GM19438 (cell line): ENCODE measurements around the gene C19orf47.

Experiments
- ATAC-seq: cut with Tn5 transposase; IDR thresholded peaks from one replicate; pipeline ENCODE4 v1.9.1; 2021; ENCODE audit warnings: low read depth; ENCODE audit not compliant: unreplicated experiment

Gene C19orf47

DNA sequence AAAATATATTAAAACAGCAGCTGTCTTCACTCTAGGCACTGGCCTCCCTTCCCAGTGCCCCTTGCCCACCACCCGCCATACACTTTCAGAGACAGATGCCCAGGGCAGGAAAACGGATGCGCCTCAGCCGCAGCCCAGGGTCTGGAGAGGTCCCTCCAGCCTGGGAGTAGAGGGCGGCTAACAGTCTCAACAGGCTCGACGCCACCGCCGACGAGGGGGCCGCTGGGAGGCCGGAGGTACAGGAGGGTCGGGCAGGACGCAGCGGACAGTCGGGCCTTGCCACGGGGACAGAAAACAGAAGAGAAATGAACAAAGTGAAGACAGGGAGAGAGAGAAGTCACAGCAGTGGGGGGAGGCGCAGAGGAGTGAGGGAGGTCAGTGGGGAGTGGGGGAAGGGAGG lies 27.1 kb downstream of the C19orf47 start:
- no peak for ATAC-seq

DNA sequence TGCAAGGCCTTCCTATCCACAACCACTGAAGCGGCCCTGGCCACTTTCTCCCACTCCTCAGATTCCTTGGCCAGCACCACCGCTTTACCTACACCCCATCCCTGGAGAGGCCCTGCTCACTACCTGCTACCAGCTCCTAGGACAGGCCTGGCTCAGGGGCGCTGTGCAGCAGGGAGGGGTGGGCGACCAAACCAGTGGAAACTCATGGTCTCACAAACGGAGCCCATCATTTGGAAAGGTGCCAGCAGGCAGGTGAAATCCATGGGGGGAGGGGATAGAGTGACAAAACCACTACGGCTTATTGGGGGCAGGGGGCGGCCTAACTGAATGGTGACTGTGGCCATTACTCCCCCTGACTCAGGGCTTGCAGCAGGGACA lies 27.6 kb downstream of the C19orf47 start:
- no peak for ATAC-seq

DNA sequence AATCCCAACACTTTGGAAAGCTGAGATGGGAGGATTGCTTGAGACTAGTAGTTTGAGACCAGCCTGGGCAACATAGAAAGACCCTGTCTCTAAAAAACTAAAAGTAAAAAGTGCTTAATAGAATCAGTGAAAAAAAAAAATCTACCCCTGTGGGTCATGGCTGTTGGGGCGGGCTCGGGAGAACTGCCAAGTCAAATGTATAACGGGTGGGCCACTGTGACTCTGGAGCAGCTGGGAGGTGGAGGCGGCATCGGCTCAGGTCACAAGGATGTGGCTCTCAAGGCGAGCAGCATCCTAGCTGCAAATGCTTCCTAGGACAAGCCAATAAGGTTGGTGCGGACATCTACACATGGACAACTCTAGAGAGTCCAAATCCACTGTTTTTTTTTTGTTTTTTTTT lies 30.9 kb downstream of the C19orf47 start:
- no peak for ATAC-seq

DNA sequence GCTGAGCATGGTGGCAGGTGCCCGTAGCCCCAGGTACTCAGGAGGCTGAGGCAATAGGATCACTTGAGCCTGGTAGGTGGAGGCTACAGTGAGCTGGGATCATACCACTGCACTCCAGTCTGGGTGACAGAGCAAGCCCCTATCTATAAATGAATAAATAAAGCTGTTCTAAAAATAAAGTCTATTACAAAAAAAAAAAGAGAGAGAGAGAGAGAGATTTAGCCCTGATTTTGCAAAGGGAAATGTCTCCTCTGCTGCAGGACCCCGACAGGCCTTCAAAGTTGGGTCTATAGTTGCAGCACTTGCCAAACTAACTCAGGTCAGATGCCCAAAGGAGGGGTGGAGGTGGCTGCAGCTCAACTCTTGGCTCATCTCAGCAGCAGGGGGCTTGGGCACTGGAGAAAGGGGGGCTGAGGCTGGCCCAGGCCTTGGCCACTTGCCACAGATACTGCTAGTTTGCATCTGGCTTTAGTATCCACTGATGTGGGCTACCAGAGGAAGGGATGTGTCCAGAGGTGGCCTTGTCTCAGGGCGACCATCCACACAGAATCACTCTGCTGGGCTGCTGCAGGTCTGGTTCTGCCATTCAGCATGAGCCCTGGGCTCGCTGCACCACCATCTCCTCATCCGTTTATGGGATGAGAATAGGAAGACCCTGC lies 32.3 kb downstream of the C19orf47 start:
- no peak for ATAC-seq

DNA sequence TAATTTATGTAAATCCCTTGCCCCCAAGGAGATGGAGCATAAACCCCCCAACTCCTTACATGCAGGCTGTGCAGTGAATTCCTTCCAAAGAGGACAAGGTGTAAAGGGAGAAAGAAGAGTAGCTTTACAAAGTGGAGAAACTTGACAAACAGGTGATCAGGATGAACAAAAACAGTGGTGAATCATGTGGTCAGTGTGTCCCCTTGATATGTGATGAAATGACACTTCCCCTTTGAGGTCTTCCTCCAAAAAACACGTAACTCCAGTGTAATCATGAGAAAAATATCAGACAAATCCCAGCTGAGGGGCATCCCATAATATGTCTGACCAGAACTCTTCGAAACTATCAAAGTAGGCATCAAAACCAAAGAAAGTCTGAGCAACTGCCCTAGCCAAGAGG lies 33.5 kb downstream of the C19orf47 start:
- no peak for ATAC-seq

DNA sequence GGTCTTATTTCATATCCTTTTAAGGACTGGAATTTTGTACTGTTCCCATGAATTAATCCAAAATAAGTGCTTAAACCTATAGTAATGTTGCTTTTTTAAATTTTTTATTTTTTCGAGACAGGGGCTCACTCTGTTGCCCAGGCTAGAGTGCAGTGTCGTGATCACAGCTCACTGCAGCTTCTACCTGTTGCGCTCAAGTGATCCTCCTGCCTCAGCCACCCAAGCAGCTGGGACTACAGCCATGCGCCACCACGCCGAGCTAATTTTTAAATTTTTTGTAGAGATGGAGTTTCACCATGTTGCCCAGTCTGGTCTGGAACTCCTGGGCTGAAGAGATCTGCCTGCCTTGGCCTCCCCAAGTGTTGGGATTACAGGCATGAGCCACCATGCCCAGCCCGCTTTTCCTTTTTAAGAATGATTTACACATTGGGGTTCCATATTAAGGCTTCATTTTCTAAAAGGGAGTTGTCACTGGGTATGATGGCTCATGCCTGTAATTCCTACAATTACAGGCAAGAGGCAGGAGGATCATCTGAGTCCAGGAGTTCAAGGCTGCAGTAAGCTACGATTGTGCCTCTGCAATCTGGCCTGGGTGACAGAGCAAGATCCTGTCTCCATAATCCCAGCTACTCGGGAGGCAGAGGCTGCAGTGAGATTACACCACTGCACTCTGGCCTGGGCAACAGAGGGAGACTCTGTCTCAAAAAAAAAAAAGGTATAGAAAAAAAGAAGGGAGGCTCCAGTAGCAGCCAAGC lies 34.8 kb downstream of the C19orf47 start:
- no peak for ATAC-seq

DNA sequence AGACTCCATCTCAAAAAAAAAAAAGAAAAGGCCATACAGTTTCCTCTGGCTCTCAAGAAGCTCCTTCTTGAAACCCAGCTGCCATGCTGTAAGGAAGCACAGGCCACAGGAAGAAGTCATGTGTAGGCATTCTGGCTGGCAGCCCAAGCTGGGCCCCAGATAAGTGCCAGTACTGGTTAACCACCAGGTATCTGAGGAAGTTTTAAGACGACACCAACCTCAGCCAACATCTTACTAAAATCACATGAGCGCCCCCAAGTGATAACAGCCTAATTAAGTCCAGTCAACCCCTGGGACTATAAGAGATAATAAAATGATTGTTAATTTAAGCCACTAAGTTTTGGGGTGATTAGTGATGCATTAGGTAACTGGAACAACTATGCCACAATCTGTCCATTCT lies 35.7 kb downstream of the C19orf47 start:
- no peak for ATAC-seq

DNA sequence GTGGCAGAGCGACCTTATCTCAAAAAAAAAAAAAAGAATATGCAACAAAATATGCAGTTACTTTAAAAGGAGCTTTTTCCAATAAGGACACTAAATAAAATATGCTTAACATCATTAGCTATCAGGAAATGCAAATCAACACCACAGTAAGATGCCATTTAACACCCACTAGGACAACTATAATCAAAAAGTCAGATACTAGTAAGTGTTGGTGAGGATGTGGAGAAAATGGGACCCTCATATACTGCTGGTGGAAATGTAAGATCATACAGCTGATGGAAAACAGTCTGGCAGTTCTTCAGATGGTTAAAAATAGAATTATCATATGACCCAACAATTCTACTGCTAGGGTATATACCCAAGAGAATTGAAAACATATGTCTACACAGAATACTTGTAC lies 38.5 kb downstream of the C19orf47 start:
- no peak for ATAC-seq

DNA sequence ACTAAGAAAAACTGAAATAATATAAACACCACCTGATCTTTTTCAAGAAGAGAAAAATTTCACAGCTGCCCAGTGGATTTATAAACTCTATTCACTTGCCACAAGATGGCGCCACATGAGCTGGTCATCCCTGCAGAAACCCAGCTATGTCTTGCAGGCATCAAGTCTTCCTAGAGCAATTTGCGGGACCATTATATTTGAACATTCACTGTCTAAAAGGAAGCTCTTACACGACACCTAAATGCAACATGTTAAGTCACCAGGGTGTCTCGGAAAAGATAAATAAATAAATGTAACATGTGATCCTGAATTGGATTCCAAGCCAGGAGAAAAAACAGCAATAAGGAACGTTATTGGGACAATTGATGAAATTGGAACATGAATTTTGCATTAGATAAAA lies 42.8 kb downstream of the C19orf47 start:
- no peak for ATAC-seq

DNA sequence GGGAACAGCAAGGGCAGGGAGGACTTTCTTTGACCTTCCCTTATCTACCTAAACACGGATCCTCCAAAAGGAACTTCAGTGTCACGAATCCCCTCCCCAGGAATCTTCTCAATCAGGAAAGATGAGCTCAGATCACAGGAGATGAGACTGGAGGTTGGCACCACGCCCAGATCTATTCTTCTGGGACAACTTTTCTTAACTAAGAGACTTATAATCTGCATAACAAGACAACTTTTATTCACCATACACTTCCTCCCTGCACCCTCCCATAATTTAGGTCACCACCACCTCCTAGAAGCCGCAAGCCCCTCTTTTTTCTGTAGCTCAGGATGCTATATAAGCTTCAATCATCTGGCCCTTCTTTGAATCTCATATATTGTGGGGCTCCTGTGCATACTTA lies 43.9 kb downstream of the C19orf47 start:
- ATAC-seq = no peak

DNA sequence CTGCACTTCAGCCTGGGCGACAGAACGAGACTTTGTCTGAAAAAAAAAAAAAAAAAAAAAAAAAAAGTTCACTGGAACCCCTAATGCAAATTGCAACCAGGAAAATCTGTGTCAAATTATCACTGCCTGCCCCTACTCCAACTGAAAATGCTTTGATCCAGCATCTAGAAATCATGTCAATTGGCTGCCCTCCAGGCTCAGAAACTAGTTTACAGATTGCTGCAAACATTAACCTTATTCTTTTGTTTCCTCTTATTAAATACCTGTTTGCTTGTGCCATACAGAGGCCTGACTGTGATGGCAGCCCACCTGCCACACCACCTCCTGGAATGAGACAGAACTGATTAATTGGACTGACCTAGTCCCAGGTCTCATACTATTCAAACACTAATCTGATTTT lies 44.4 kb downstream of the C19orf47 start:
- ATAC-seq = no peak

DNA sequence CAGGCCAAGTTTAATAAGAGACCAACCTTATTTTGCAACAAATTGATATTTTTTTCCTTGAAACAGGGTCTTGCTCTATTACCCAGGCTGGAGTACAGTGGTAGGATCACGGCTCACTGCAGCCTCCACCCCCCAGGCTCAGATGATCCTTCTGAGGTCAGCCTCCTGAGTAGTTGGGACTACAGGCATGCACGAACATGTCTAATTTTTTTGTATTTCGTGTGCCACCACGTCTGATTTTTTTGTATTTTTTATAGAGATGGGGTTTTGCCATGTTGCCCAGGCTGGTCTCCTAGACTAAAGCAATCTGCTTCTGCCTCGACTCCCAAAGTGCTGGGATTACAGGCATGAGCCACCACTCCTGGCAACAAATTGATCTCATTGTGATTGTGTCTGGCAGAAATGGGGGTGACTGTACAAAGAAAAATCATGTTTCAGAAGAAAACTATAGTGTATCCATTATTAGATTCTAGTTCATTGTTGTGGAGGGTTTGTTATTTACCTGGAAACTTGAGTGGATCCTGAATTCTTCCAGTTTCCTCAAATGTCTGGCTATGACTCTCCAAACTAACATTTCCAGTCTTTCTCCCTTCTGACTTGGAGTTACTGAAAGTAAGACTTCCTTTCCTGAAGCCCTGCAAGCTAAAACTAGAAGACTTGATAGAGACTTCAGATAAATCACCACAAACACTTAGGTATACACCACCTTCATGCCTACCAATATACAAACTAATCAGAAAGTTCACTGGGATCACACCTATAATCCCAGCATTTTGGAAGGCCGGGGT lies 45.8 kb downstream of the C19orf47 start:
- no peak for ATAC-seq

DNA sequence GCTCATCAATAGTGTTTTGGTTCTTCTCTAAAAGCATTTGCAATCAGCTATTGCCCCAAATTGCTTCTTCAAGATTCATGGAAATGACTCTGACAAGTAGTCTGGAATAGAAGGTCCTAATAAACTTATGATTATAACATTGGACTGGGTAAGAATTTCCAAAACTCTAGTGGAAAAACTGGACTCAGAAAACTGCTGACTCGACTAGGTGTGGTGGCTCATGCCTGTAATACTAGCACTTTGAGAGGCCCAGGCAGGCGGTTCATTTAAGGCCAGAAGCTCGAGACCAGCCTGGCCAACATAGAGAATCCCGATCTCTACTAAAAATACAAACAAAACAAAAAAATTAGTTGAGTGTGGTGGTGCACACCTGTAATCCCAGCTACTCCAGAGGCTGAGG lies 47.5 kb downstream of the C19orf47 start:
- no peak for ATAC-seq

DNA sequence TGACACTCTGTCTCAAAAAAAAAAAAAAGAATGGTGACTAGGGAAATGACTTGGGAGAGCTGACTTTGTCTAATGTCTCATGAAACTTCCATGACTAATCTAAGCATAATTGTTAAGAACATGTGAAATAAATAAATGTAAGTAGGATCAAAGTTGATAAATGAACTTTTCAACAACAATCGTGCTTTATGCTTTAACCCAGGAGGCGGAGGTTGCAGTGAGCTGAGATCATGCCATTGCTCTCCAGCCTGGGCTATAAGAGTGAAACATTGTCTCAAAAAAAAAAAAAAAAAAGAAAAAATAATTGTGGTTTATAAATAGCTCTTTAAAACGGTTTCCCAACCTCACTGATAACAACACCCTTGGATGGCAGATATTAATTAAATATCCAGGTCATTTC lies 50.2 kb downstream of the C19orf47 start:
- no peak for ATAC-seq

DNA sequence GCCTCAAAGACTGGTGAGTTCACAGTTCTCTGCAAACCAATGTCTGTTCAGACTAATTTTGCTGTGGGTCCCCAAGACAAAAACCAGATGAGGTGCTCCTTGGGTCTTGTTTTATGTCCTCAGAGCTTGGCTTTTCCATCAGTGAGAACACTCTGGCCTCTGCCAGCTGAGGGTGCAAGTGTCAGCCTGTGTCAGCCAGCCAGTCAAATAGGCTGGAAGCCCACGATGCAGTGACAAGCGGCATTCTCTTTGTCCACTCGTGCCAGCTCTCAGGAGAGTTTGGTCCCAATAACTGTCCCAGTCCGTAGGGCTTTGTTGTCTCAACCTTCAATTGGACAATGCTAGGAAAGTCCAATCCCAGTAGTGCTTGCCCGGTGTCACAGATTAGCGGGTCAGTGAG lies 53.6 kb downstream of the C19orf47 start:
- no peak for ATAC-seq

DNA sequence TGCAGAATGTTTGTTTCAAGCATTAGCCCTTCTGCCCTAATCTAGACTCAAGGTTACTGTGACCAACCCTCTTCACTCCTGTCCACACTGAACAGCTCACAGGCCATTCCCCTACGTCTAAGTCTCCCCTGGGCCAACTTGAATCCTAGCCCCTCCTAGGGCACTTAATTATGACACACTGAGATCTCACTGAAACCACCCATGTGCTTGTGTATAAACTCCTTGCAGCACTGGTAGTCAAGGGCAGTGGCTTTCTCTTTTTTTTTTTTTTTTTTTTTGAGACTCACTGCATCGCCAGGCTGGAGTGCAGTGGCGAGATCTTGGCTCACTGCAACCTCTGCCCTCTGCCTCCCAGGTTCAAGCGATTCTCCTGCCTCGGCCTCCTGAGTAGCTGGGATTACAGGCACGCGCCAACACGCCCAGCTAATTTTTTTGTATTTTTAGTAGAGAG lies 61.2 kb downstream of the C19orf47 start:
- no peak for ATAC-seq

DNA sequence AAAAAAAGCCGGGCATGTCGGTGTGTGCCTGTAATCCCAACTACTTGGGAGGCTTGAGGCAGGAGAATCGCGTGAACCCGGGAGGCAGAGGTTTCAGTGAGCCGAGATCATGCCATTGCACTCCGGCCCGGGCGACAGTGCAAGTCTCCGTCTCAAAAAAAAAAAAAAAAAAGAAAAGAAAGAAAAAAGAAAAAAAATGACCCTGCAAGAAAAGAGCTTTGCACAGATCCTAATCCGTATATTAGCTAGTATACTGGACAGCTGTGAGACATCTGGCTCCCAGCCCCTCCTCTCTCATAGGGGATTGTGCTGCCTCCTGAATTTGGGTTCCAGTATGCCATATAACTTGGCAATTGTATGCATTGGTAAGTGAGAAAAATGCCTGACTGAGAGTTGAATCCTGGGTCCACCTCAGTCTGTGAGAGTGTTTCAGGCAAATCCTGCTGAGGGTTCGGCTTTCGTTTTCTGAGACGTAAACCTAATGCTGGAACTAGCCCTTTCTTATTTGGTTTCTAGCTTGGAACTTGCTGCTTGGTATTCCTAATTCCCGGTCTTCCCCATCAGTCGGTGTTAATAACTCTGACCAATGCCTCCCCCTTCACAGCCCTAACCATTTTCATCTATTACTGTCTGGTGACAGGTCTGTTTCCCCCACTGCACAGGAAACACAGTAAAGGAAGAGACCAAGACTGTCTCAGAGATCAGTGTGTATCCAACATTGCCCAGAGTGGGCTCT lies 61.8 kb downstream of the C19orf47 start:
- ATAC-seq = no peak

DNA sequence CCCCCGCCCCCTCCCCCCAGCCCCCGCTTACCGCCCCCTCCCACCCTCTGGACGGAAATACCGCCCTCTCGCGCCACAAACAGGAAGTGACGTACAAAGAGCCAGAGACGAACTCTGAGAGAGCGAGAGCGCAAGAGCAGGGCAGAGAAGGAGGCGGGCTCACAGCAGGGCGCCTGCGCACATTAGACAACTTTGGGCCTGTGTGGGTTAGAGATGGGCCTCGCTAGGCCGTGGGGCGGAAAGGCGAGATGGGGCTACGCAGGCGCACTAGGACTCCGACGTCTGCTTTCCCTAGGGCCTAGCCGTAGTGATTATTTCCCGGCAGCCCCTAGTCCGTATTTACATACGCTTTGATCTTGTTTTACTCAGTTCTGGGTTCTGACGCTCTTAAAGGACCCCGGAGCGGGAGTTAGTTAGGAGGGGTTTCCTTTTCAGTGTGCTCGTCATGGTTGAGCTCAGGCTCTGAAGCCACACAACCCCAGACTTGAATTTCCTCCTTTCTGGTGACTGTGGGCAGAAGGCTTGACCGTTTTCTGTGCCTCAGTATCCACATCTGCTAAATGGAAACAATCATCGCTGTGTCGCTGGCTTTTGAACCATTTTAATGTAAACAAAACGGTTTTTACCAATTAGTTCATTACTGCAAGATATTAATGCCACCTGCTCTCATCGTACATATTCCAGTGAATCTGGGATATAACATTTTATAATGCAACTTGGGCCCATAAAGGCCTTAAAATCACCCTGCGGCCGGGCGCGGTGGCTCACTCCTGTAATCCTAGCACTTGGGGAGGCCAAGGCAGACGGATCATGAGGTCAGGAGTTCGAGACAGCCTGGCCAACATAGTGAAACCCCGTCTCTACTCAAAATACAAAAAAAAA lies 62.6 kb downstream of the C19orf47 start:
- peak; percentile 83 for ATAC-seq

DNA sequence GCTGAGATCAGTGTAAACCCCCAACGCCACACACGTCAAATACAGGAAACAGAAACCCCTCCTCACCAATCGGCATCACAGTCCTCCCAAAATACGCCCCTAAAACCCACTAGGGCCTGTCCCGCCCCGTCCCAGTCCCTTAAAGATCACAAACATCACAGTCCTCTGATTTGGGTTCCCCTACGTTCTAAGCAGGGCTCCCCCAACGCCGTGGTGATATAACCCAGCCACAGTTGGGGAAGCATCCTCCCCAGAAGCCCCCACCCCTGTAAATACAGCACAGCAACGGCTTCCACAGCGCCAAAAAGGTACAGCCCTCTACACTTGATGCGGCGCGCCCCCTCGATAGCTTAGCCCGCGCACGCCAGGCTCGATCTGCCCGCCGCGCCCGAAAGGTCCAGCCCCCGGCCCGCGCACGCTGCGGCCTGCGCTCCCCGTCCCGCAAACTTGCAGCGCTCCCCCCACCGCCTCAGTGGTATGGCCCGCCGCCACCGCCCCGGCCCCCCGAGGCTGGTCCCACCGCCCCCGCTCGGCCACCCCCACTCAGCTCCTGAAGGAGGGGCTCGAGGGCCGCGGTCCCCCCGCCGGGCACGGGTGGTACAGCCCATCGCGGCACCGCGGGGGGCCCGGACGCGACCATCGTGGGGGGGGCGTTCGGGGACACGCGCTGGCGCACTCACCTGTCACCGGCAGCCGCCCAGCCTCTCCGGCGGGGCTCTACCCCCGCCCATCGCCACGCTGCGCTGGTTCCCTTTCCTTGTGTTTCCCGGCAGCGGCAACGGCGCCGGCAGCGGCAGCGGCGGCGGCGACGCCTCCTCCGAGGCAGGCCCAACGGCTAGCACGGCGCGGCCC lies 63.5 kb downstream of the C19orf47 start, which contains the start of gene AKT2:
TSS of gene AKT2 (minus strand) at position 845 of the 852 bp plus-strand sequence. CDS start 20,078 bp downstream, outside the sequence.
- peak; percentile 19 for ATAC-seq
